Gastroesophageal sphincter (tissue), 3 donors: ENCODE results near the gene TEX2.

Experiments used
- POLR2A ChIP-seq, 2 donors: fragments of 450-650 bp; IDR thresholded peaks; one replicate each; pipeline ENCODE4 v1.6.1; 2017; ENCODE audit warnings: antibody characterized with exemption in 2 of 2, mild to moderate bottlenecking in 2 of 2, moderate library complexity in 1 of 2
- POLR2AphosphoS5 ChIP-seq: sonication (generic); formaldehyde crosslinking; IDR thresholded peaks from one replicate; pipeline ENCODE4 v1.6.1; 2017; ENCODE audit warnings: antibody characterized with exemption
- TF ChIP-seq, protein P1 (sequence below), 4 experiments: fragments of 200-600 bp in 2 of 4; fragments of 450-650 bp in 2 of 4; sonication (generic) in 1 of 4; IDR thresholded peaks; one replicate each; pipeline ENCODE4 v1.5.1; 2017 to 2019; ENCODE audit warnings: antibody characterized with exemption in 4 of 4, mild to moderate bottlenecking in 2 of 4, moderate library complexity in 2 of 4

DNA sequence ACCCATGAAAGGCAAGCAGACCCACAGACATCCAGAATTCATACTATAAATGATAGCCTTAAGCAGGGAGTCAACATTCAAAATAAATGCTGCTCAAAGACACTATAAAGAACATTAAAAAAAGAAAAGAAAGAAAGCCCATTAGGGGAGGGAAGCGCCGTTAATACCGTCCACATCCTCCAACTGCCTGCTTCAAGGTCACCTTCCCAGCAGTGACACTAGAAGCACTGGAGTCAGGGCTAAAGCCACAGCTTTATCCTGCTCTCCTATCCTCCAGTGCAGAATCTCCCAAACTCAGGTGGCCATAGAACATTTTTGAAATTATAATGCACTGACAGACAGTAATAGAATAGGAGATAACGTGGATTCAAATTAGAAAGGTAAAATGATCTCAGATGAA is 59.4 kb downstream of the TEX2 start:
- TF ChIP-seq, protein P1, sequence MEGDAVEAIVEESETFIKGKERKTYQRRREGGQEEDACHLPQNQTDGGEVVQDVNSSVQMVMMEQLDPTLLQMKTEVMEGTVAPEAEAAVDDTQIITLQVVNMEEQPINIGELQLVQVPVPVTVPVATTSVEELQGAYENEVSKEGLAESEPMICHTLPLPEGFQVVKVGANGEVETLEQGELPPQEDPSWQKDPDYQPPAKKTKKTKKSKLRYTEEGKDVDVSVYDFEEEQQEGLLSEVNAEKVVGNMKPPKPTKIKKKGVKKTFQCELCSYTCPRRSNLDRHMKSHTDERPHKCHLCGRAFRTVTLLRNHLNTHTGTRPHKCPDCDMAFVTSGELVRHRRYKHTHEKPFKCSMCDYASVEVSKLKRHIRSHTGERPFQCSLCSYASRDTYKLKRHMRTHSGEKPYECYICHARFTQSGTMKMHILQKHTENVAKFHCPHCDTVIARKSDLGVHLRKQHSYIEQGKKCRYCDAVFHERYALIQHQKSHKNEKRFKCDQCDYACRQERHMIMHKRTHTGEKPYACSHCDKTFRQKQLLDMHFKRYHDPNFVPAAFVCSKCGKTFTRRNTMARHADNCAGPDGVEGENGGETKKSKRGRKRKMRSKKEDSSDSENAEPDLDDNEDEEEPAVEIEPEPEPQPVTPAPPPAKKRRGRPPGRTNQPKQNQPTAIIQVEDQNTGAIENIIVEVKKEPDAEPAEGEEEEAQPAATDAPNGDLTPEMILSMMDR (IDR thresholded peaks at IDR 0.05), result no peak
- no peak for TF ChIP-seq POLR2A (IDR thresholded peaks at IDR 0.05)
- no peak for TF ChIP-seq POLR2AphosphoS5
